COLO668 (cell line): ENCODE measurements around the gene SRRM5.
"Not testable (repeated sequence)": the region's sequence is repeated elsewhere in the genome, so short reads cannot be mapped to it uniquely, and the experiment has no call there.

Experiments used
- DNase-seq: peaks from one replicate; lab custom pipeline; 2025; ENCODE audit not compliant: unreplicated experiment; lab: John Stamatoyannopoulos, UW

Gene SRRM5

GRCh38 chr19:43591904-43592772 lies 19.8 kb upstream of the SRRM5 start:
- DNase-seq = no peak

GRCh38 chr19:43592800-43593350 lies 19.0 kb upstream of the SRRM5 start:
- no peak for DNase-seq

GRCh38 chr19:43594081-43594697 lies 17.7 kb upstream of the SRRM5 start:
- DNase-seq = no peak

- DNase-seq = peak; percentile 80
Observed at GRCh38 chr19:43594710-43595604, 16.9 kb upstream of the SRRM5 start.

GRCh38 chr19:43595605-43595998 lies 16.3 kb upstream of the SRRM5 start:
- peak; percentile 38 for DNase-seq

GRCh38 chr19:43595999-43596841 lies 15.7 kb upstream of the SRRM5 start, which contains the start of the genes IRGQ and ZNF576:
Gene IRGQ (minus strand): TSS chr19:43596134. CDS start chr19:43595338, 796 bp downstream.
Gene ZNF576 (plus strand): TSS chr19:43596595. CDS start chr19:43597109, 514 bp downstream.
- peak; percentile 99 for DNase-seq

GRCh38 chr19:43596842-43597461 lies 14.9 kb upstream of the SRRM5 start:
- DNase-seq = no peak

GRCh38 chr19:43597876-43598275 lies 14.0 kb upstream of the SRRM5 start:
- no peak for DNase-seq

- DNase-seq = no peak
Observed at GRCh38 chr19:43598445-43599240, 13.2 kb upstream of the SRRM5 start.

- DNase-seq = no peak
Observed at GRCh38 chr19:43599635-43600295, 12.1 kb upstream of the SRRM5 start.

- not testable (repeated sequence) for DNase-seq
Observed at GRCh38 chr19:43600326-43600725, 11.6 kb upstream of the SRRM5 start.

GRCh38 chr19:43605875-43606568 lies 5.9 kb upstream of the SRRM5 start:
- DNase-seq = no peak

GRCh38 chr19:43606569-43607229 lies 5.2 kb upstream of the SRRM5 start:
- no peak for DNase-seq

- no peak for DNase-seq
Observed at GRCh38 chr19:43607238-43608205, 4.4 kb upstream of the SRRM5 start.

GRCh38 chr19:43609872-43610271 lies 2.0 kb upstream of the SRRM5 start:
- no peak for DNase-seq

- DNase-seq = no peak
Observed at GRCh38 chr19:43610493-43610892, 1.4 kb upstream of the SRRM5 start.
